ENCODE measurements around the gene DEXI.

Gene DEXI

DNA sequence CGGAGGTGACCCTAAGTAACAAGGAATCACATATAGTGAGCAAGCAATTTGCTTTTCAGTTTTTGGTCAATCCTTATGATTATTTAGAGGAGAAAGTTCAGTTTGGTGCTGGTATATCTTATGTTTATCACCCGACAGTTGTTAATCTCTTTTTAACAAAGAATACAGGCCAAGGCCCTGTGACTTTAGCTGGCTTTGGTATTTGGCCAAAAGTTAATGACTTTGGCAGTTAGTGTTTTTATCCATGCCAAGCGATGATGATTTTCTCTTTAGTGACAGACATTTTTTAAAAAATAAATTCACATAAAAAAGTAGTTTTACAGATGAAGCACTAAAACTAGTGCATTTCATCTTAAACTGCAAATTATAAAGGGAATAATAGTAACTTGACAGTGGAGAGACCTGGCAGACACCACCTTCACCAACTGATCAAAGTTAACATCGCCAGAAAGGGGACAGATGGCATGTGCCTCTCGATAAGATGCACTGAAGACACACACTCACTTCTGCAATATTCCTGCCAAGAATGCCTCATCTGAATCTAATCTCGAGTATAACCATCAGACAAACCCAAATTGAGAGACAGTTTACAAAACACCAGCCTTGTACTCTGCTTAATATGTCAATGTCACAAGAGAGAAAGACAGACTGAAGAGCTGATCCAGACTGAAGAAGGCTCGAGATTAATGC lies 6.9 kb downstream of the DEXI start:
- TF ChIP-seq, protein P1, sequence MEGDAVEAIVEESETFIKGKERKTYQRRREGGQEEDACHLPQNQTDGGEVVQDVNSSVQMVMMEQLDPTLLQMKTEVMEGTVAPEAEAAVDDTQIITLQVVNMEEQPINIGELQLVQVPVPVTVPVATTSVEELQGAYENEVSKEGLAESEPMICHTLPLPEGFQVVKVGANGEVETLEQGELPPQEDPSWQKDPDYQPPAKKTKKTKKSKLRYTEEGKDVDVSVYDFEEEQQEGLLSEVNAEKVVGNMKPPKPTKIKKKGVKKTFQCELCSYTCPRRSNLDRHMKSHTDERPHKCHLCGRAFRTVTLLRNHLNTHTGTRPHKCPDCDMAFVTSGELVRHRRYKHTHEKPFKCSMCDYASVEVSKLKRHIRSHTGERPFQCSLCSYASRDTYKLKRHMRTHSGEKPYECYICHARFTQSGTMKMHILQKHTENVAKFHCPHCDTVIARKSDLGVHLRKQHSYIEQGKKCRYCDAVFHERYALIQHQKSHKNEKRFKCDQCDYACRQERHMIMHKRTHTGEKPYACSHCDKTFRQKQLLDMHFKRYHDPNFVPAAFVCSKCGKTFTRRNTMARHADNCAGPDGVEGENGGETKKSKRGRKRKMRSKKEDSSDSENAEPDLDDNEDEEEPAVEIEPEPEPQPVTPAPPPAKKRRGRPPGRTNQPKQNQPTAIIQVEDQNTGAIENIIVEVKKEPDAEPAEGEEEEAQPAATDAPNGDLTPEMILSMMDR (IDR thresholded peaks at IDR 0.05; ENCODE audit: extremely low read depth, missing control alignments), result no peak
- no peak for DNase-seq (ENCODE audit: low spot score)

DNA sequence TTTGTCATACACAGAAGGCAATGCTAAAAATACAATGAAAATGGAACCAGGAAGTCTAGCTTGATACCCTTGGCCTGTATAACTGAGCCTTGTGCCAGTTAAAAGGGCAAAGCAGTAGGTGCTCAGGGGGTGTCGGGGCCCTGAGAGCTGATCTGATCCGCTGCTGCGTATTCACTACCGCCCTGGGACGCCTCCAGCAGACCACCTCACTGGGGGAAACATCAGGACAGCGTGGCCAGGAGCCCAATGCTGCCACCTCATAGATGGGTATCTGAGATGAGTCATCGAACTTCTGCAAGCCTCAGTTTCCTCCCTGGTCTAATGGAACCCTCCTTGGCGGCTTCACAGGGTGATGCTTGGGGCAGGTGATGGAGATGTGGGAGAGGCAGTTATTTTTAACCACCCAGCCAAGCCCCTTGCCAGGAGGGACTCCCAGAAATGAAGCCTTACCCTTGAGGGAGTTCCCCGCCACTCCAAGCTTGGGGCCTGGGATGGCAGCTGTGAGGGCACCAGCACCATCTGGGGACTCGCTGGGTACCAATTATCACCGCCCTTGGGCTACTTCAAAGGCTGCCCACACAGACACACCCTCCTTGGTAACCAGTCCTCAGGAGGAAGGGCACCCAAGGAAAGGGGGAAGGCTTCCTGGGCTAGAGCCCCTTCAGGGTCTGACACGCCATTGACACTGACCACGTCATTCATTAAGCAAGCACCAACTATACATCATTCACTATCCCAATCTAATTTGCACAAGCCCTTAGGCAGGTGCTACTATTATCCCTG lies 7.8 kb downstream of the DEXI start:
- TF ChIP-seq, protein P1 (IDR thresholded peaks at IDR 0.05; ENCODE audit: extremely low read depth, missing control alignments), result no peak
- DNase-seq (ENCODE audit: low spot score), result no peak

DNA sequence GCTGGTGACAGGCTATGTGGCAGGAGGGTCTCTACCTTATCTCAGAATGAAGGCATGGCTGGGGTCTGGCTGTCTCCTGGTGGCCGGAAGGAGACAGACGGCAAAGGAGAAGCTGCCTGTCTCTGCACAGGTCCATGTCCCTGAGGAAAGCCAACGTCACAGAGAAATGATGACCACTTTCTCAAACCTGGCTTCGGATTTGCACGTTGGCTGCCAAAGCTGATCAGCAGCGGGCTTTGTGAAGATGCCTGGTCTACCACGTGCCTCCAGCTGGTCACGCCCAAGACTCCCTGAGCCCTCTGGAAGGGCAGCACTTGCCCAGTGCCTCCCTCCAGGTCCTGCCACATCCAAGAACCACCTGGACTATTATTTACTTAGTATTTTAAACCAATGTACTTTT lies 8.4 kb downstream of the DEXI start:
- TF ChIP-seq, protein P1 (IDR thresholded peaks at IDR 0.05; ENCODE audit: extremely low read depth, missing control alignments), result no peak

DNA sequence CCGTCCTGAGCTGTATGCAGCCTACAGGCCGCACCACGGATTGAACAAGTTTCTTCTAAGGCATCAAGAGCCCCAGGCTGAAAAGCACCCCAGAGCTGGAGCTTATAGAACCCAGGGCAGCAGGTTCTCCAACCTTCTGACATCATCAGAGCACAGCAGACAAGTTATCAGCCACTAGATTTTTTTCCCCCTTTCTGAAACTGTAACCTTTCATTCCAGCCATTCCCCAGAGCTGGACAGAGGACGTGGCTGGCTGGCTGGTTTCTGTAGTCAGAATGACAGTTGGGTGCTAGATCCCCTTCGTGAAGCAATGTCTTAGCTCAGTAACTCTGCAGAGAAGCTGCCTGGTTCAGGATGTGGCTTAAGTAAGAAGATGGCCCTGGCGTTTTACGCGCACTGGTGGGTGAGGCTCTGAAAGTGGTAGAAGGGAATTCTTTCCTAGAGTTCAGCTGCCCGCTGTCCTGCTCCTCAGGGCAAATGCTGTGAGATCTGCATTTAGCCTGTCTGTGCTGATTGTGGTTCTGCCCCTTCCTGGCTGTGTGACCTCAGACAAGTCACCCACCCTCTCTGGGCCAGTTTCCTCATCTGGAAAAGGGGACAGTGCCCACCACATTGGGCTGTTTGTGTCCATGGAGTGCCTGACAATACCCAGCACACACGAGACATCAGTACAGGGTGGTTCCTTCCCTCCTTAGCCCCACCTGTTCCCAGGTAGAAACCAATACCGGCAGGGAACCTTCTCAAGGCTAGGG lies 9.1 kb downstream of the DEXI start:
- DNase-seq (ENCODE audit: low spot score), result no peak
- TF ChIP-seq, protein P1 (IDR thresholded peaks at IDR 0.05; ENCODE audit: extremely low read depth, missing control alignments), result no peak

More for the DNA sequence above, 8.4 kb downstream of the DEXI start:
- DNase-seq (ENCODE audit: low spot score), result no peak

DNA sequence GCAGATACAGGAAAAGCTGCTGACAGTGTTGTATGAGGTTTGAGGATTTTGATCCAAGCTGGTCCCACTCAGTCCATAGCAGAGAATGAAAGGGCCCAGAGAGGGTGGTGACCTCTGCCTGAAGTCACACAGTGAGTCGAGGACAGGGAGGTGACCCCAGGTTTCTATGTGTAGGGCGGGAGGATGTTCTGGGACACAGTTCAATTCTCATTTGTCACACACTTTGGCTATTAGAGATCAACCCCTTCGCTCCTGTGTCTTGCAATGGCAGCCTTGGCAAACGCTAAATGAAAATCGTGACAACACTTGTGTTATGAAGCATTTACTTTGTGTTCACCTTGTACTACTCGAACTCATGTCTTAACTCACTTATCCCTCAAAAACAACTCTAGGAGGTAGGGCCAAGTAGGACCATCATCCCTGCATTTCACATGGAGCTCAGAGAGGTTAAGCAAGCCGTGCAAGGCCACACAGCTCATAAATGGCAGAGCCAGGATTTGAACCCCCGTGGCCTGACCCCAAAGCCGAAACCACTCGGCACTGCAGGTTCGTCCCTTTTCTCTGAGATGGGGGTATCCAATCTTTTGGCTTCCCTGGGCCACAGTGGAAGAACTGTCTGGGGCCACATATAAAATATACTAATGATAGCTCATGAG lies 10.2 kb downstream of the DEXI start:
- DNase-seq (ENCODE audit: low spot score), result no peak
- TF ChIP-seq, protein P1 (IDR thresholded peaks at IDR 0.05; ENCODE audit: extremely low read depth, missing control alignments), result no peak

DNA sequence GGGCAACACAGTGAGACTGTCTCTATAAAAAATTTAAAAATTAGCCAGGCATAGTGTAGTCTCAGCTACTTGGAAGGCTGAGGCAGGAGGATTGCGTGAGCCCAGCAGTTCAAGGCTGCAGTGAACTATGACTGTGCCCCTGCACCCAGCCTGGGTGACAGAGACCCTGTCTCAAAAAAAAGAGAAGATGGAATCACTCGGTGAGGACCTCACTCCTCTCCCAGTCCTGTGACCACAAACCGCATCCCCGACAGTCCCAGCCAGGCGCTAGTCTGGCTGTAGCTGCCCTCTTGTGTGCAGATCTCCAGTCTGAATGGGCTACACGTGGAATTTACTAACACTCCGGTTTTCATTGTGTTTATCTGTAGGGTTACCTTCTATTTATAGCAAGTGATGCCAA lies 11.1 kb downstream of the DEXI start:
- TF ChIP-seq, protein P1 (IDR thresholded peaks at IDR 0.05; ENCODE audit: extremely low read depth, missing control alignments), result no peak
- no peak for DNase-seq (ENCODE audit: low spot score)

Data from GM20000 (cell line).